ENCODE data around the gene NUP43. TPM values are rescaled to one million over a fixed set of nuclear protein-coding genes. Genes with fewer than 3 reads are reported as not detected.

NUP43 gene
- polyA plus RNA-seq, 1 donor from 2014 or later, result 26.9 TPM

GRCh38 chr6:149782337-149782736, 36.0 kb upstream of the NUP43 start:
- no peak for TF ChIP-seq EZH2 (IDR thresholded peaks at IDR 0.05; ENCODE audit: borderline replicate concordance, insufficient read depth, low read length, poor library complexity, severe bottlenecking)
- no peak for TF ChIP-seq REST (IDR thresholded peaks at IDR 0.05; ENCODE audit: borderline replicate concordance)
- TF ChIP-seq POLR2AphosphoS5 (IDR thresholded peaks at IDR 0.05), result no peak
- TF ChIP-seq EP300 (conservative IDR thresholded peaks at IDR 0.05; ENCODE audit: poor library complexity, severe bottlenecking), result no peak
- TF ChIP-seq SMC3 (conservative IDR thresholded peaks at IDR 0.05; ENCODE audit: poor library complexity), result no peak
- no peak for TF ChIP-seq TAF1 (IDR thresholded peaks at IDR 0.05; ENCODE audit: low read depth)
- no peak for TF ChIP-seq RAD21 (conservative IDR thresholded peaks at IDR 0.05)
- TF ChIP-seq MXI1 (conservative IDR thresholded peaks at IDR 0.05; ENCODE audit: poor library complexity, severe bottlenecking), result no peak
- no peak for TF ChIP-seq CTCF (IDR thresholded peaks at IDR 0.05; ENCODE audit: poor library complexity, severe bottlenecking)
- Histone ChIP-seq H3K9ac (ENCODE audit: low read length) (no peak overlapping the region), H3K9me3 (ENCODE audit: low read length) (no peaks in the 10 kb centered on the region), H2AFZ (ENCODE audit: low read depth, low read length) (no peak overlapping the region), H3K4me3 (ENCODE audit: low read length) (no peak overlapping the region), H3K27me3 (ENCODE audit: insufficient read depth, low read depth, low read length) (no peaks in the 10 kb centered on the region), H3K27ac (ENCODE audit: low read length) (no peak overlapping the region), H3K9me2 (ENCODE audit: insufficient read depth, low read length) (no peaks in the 10 kb centered on the region), H3F3A (ENCODE audit: insufficient read depth, low read length, poor library complexity, severe bottlenecking) (no peaks in the 10 kb centered on the region), H3K36me3 (ENCODE audit: insufficient read depth, low read length) (no peaks in the 10 kb centered on the region), H4K20me1 (ENCODE audit: insufficient read depth) (no peaks in the 10 kb centered on the region), H3K4me2 (ENCODE audit: low read length) (no peak overlapping the region), H3K79me2 (replicated peaks; ENCODE audit: insufficient read depth, low read length) (no peaks in the 10 kb centered on the region)

- TF ChIP-seq EP300 (conservative IDR thresholded peaks at IDR 0.05; ENCODE audit: poor library complexity, severe bottlenecking), result no peak
- no peak for TF ChIP-seq TAF1 (IDR thresholded peaks at IDR 0.05; ENCODE audit: low read depth)
- no peak for TF ChIP-seq REST (IDR thresholded peaks at IDR 0.05; ENCODE audit: borderline replicate concordance)
- TF ChIP-seq POLR2AphosphoS5 (IDR thresholded peaks at IDR 0.05), result no peak
- no peak for TF ChIP-seq MXI1 (conservative IDR thresholded peaks at IDR 0.05; ENCODE audit: poor library complexity, severe bottlenecking)
- TF ChIP-seq EZH2 (IDR thresholded peaks at IDR 0.05; ENCODE audit: borderline replicate concordance, insufficient read depth, low read length, poor library complexity, severe bottlenecking), result no peak
- no peak for TF ChIP-seq RAD21 (conservative IDR thresholded peaks at IDR 0.05)
- no peak for TF ChIP-seq CTCF (IDR thresholded peaks at IDR 0.05; ENCODE audit: poor library complexity, severe bottlenecking)
- no peak for TF ChIP-seq SMC3 (conservative IDR thresholded peaks at IDR 0.05; ENCODE audit: poor library complexity)
- Histone ChIP-seq H3K9ac (ENCODE audit: low read length) (no peak overlapping the region), H3K9me2 (ENCODE audit: insufficient read depth, low read length) (no peaks in the 10 kb centered on the region), H3K27ac (ENCODE audit: low read length) (no peak overlapping the region), H3K79me2 (replicated peaks; ENCODE audit: insufficient read depth, low read length) (no peaks in the 10 kb centered on the region), H4K20me1 (ENCODE audit: insufficient read depth) (no peaks in the 10 kb centered on the region), H3K27me3 (ENCODE audit: insufficient read depth, low read depth, low read length) (no peaks in the 10 kb centered on the region), H3K4me2 (ENCODE audit: low read length) (no peak overlapping the region), H3K9me3 (ENCODE audit: low read length) (no peaks in the 10 kb centered on the region), H3K36me3 (ENCODE audit: insufficient read depth, low read length) (no peaks in the 10 kb centered on the region), H2AFZ (ENCODE audit: low read depth, low read length) (no peak overlapping the region), H3K4me3 (ENCODE audit: low read length) (no peak overlapping the region), H3F3A (ENCODE audit: insufficient read depth, low read length, poor library complexity, severe bottlenecking) (no peaks in the 10 kb centered on the region)
Observed at GRCh38 chr6:149781715-149782114, 35.4 kb upstream of the NUP43 start.
